ENCODE results near the gene CDC14A.

Gene CDC14A

DNA sequence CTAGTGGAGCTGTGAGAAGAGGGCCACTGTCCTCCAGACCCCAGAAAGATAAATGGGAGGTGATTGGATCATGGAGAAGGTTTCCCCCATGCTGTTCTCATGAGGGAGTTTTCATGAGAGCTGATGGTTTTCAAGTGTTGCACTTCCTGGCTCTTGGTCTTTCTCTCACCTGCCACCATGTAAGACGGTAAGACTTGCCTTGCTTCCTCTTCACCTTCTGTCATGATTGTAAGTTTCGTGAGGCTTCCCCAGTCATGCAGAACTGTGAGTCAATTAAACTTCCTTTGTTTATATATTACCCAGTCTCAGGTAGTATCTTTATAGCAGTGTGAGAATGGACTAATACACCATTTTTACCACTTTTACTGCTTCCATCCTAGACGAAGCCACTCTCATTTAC lies 213.2 kb downstream of the CDC14A start:
- H3K4me3 ChIP-seq (ENCODE audit: low read depth, low read length), result no peak overlapping the region
- no peaks in the 10 kb centered on the region for H3K36me3 ChIP-seq
- no peak for DNase-seq
- no peak overlapping the region for H3K27ac ChIP-seq
- H3K9me3 ChIP-seq (ENCODE audit: severe bottlenecking), result no peaks in the 10 kb centered on the region
- TF ChIP-seq CTCF (IDR thresholded peaks at IDR 0.05; ENCODE audit: low read depth, low read length), result no peak
- H3K27me3 ChIP-seq (ENCODE audit: insufficient read depth, low read depth, severe bottlenecking), result no peaks in the 10 kb centered on the region

- no peaks in the 10 kb centered on the region for H3K27me3 ChIP-seq (ENCODE audit: insufficient read depth, low read depth, severe bottlenecking)
- TF ChIP-seq CTCF (IDR thresholded peaks at IDR 0.05; ENCODE audit: low read depth, low read length), result no peak
- H3K4me3 ChIP-seq (ENCODE audit: low read depth, low read length), result no peak overlapping the region
- no peaks in the 10 kb centered on the region for H3K36me3 ChIP-seq
- no peaks in the 10 kb centered on the region for H3K9me3 ChIP-seq (ENCODE audit: severe bottlenecking)
- DNase-seq, result no peak
- no peak overlapping the region for H3K27ac ChIP-seq
Measured at GRCh38 chr1:100565937-100566699, 213.8 kb downstream of the CDC14A start.

DNA sequence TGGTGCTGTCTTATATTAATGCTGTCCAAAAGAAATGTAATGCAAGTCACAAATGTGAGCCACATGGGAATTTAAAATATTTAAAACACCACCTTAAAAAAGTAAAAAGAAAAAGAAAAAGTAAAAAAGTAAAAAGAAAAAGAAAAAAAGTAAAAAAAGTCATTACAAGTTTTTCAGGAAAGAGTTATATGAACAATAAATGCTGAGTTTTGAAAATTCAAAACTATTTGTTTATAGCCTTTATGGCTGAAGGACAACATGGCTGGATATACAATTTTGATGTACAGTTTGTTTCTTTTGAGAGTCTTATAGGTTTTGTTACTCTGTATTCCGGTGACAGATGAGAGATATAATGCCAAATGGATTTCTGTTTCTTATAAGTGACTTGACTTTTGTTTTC lies 214.8 kb downstream of the CDC14A start:
- H3K27ac ChIP-seq, result no peak overlapping the region
- no peak for DNase-seq
- no peaks in the 10 kb centered on the region for H3K9me3 ChIP-seq (ENCODE audit: severe bottlenecking)
- no peaks in the 10 kb centered on the region for H3K36me3 ChIP-seq
- no peaks in the 10 kb centered on the region for H3K27me3 ChIP-seq (ENCODE audit: insufficient read depth, low read depth, severe bottlenecking)
- H3K4me3 ChIP-seq (ENCODE audit: low read depth, low read length), result no peak overlapping the region
- no peak for TF ChIP-seq CTCF (IDR thresholded peaks at IDR 0.05; ENCODE audit: low read depth, low read length)

Data from WERI-Rb-1 (cell line).